EL (cell line): ENCODE measurements around the gene MAMDC2.
A peak's percentile ranks its signal among the peaks of the same experiment; 100 is the strongest.
"Not testable (repeated sequence)": the region's sequence is repeated elsewhere in the genome, so short reads cannot be mapped to it uniquely, and the experiment has no call there.

Experiments
- DNase-seq: peaks from one replicate; pipeline ENCODE4 v3.0.0-alpha.2; 2016

MAMDC2 gene

GRCh38 chr9:70137577-70137976, 93.9 kb downstream of the MAMDC2 start:
- DNase-seq, result no peak

DNA sequence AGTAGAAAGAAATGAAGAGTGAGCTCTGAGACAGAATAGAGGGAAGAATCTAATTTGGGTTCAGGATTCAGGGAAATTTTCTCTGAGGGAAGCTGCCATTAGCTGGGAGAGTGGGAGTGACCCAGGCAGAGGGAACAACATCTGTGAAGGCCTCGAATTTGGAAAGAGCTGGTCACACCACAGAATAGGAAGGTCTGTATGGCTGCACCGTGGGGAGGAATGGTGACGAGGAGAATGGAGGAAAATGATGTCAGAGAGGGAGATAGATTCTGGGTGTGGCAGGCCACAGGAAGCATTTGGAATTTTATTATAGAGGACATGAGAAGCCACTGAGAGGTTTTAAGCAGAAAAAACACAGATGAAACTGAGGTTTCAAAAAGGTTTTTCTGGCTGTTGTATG, 98.5 kb downstream of the MAMDC2 start:
- no peak for DNase-seq

DNA sequence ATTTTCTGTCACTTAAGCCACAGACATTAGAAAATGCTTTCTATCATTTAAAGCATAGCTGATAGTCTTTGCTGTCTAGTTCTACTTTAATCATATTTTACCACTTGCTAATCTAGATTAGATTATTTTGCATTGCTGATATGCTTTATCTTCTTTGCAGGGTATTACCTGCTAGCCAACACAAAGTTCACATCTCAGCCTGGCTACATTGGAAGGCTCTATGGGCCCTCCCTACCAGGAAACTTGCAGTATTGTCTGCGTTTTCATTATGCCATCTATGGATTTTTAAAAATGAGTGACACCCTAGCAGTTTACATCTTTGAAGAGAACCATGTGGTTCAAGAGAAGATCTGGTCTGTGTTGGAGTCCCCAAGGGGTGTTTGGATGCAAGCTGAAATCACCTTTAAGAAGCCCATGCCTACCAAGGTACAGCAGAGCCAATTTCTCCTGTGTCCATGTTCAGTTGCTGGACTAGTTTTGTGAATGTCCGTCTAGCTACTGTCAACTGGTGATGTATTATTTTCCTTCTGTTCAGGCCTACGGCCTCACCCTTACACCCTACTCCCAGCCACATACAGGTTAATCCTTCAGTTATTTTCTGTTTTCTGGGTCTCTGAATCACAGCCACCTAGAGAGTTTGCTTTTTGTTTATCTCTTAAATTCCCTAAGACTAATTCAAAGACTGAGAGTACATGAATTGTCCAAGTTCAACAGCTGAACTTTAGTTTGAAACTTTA, 99.9 kb downstream of the MAMDC2 start:
- no peak for DNase-seq

- no peak for DNase-seq
These were observed 100.5 kb downstream of the MAMDC2 start for GRCh38 chr9:70144131-70144503.

DNA sequence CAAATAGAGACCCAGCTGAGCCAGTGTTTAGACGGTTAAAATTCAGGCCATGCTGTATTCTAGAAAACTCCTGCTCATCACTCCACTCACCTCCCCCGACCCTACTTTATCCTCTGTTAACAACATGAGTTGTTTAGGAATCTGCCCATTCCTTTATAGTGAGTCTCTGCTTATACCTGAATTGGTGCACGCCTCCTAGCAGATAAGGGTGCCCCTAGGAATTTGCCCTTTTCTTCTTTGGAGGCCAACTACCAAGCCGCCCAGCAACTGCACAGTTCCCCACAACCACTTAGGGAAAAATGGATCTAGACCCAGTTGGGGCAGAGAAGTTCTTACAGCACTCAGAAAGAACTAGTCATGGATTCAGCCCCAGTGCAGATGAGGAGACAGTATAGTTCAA, 102.3 kb downstream of the MAMDC2 start:
- DNase-seq, result no peak

DNA sequence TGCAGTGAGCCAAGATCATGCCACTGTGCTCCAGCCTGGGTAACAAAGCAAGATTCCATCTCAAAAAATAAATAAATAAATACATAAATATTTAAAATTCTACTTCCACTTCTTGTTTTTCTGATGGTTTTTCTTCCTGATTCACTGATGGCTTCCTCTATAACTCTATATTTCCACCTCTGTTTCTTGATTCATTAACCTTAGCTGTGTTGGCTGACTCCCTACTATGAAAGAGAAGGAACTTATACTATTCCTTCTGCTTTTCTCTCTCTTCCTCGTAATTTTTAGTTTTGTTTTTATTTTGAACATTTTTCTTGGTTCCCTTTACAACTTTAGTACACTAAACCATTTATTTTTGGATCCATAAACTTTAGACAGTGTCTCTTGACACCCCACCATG, 103.5 kb downstream of the MAMDC2 start:
- DNase-seq, result no peak

- DNase-seq, result no peak
These were observed 104.0 kb downstream of the MAMDC2 start for GRCh38 chr9:70147651-70148050.

DNA sequence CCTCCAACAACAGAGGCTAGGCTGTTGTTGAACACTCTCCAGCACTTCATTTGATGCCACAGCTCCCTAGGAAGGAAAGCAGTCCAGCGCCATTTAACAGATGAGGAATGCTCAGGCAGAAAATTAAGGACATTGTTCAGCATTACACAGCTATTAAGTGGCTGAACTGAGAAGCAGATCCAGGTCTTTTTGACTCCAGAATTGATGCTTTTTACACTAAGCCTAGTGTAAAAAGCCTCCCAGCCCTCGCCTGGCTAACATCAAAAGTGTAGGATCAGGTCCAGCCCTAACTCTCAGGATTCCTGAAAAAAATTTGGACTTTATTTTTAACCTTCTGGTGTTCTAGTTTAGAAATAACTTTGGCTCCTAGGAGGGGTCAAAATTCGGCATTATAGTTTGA, 108.7 kb downstream of the MAMDC2 start:
- no peak for DNase-seq

- peak; percentile 9 for DNase-seq
These were observed 113.1 kb downstream of the MAMDC2 start for GRCh38 chr9:70156729-70157128.

- peak; percentile 17 for DNase-seq
These were observed 116.0 kb downstream of the MAMDC2 start for GRCh38 chr9:70159630-70160029.

DNA sequence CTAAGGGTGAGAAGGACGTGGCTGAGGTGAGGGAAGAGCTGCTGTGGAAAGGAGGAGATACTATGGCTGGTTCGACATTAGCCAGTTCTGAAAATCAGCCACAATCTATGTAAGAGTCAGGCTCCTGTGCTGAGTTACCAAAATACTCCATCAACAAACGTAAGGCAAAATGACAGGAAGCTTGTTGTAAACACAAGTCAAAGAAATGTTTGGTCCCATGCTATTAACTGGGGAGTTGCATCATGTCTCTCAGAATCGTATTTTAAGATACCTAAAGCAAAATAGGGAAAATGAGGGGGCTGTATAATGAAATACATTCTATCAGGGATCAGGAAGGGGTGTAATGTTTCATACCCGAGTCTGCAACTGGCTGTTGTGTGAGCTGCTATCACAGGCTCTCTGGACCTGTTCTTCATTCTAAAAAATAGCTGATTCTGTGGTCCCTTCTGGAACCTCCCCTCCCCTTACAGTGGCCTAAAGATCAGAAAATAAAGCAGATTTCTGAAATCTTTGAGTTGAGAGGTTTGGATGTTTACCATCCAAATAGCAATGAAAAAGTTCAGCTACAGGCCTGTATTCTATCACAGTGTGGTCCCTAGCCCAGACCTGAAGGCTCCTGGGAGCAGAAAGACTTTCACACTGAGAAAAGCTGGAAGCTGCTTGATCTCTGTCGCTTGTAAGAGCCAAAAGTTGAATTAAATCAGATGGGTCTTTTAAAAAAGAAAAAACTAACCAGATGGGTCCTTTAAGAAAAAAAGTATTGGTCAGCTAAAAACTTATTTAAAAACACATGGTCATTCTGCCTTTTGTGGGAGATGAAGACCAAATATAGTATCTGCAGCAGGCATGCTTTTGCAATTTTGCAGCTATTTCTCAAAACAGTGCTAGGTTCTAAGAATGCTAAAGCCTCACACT, 117.3 kb downstream of the MAMDC2 start:
- no peak for DNase-seq

GRCh38 chr9:70165006-70165602, 121.5 kb downstream of the MAMDC2 start:
- no peak for DNase-seq

DNA sequence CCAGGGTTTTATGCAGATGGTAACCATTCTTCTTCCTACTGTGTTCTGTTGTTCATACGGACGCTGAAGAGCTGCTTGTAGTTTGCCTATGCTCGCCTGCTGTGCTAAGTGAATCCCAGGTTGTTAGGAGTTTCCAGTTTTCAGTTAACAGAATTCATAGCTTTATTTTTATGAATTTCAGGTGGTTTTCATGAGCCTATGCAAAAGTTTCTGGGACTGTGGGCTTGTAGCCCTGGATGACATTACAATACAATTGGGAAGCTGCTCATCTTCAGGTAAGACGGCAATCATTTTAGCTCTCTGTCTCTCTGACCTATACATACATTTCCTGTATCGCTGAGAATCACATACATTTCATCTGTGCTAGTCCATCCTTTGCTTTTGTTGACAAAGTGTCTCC, 124.9 kb downstream of the MAMDC2 start:
- DNase-seq, result no peak

DNA sequence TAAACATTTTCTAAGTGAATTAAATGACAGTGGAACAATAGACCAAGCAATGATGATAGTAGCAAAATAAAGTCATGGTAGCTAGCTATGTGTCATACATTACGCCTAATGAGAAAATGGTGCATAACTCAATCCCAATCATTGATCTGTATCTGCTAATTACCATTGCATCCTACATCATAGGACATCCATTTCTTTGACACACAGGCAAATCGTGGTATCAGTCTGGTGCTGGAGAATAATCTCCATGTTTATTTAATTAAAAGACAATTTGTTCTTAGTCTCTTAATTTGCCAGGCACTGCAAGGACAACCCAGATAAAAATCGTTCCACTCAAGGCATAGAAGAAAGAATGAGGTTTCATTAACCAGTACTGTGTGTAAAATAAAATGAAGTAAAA, 125.6 kb downstream of the MAMDC2 start:
- DNase-seq, result no peak

- DNase-seq, result no peak
These were observed 126.6 kb downstream of the MAMDC2 start for GRCh38 chr9:70170151-70170790.

GRCh38 chr9:70172532-70172931, 128.9 kb downstream of the MAMDC2 start:
- no peak for DNase-seq

GRCh38 chr9:70177121-70177520, 133.5 kb downstream of the MAMDC2 start:
- DNase-seq, result no peak

DNA sequence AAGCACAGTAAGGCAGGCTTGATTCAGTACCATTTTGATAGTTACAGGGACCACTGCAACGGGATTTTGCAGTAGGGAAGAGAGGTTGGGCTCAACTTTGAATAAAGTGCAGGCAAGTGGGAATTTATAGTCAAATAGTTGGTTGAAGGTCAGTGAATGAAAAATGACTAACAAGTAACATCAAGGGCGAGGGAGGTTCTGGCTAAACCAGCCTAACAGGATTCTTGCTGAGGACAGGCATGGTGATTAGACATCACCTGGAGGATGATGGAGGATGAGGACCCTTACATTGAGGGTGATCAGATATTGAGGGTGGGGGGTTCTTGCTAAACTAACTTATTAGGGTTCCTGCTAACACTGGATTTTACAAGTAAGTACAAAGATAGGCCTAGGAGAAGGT, 149.1 kb downstream of the MAMDC2 start:
- DNase-seq, result no peak

GRCh38 chr9:70195456-70195855, 151.8 kb downstream of the MAMDC2 start:
- DNase-seq, result peak; percentile 51

- no peak for DNase-seq
These were observed 153.8 kb downstream of the MAMDC2 start for GRCh38 chr9:70197216-70198044.

GRCh38 chr9:70204743-70205142, 161.1 kb downstream of the MAMDC2 start:
- DNase-seq, result not testable (repeated sequence)

GRCh38 chr9:70205366-70206020, 161.8 kb downstream of the MAMDC2 start:
- DNase-seq, result no peak
